GM12801 (cell line): ENCODE measurements around the gene COX6A2.

Source experiments
- CTCF ChIP-seq: IDR thresholded peaks from one replicate; pipeline ENCODE4 v1.5.1; 2011; ENCODE audit warnings: control low read depth; ENCODE audit not compliant: insufficient read length; ENCODE audit errors: extremely low read depth

COX6A2 gene

GRCh38 chr16:31466381-31466841, 38.3 kb upstream of the COX6A2 start:
- no peak for TF ChIP-seq CTCF

DNA sequence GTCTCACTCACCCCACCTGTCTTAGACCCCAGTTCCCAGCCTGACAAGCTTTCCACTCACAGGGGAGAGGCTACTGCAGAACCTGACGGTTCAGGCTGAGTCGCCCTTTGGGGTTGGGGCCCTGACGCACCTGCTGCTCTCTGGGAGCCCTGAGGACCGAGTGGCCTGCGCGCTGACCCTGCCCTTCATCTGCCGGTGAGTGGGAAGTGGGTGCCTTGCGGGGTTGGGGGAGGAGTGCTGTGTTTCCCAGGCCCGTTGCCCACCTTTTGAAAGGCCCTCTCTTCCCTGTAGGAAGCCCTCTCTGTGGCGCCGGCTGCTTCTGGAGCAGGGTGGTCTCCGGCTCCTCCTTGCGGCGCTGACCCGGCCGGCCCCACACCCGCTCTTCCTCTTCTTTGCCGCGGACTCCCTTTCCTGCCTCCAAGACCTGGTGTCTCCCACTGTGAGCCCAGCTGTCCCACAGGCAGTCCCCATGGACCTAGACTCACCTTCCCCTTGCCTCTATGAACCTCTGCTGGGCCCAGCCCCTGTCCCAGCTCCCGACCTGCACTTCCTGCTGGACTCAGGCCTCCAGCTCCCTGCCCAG, 37.7 kb upstream of the COX6A2 start:
- no peak for TF ChIP-seq CTCF

- TF ChIP-seq CTCF: no peak
Observed at GRCh38 chr16:31464781-31465260, 36.7 kb upstream of the COX6A2 start.

DNA sequence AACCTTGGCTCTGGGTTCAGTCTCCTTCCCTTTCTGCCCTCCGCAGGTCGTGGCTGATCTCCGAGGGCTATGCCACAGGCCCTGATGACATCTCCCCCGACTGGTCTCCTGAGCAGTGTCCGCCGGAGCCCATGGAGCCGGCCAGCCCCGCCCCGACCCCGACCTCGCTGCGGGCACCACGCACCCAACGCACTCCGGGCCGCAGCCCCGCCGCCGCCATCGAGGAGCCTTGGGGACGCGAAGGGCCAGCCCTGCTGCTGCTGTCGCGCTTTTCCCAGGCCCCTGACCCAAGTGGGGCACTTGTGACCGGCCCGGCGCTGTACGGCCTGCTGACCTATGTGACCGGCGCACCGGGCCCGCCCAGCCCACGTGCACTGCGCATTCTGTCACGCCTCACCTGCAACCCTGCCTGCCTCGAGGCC, 36.2 kb upstream of the COX6A2 start:
- TF ChIP-seq CTCF: no peak

DNA sequence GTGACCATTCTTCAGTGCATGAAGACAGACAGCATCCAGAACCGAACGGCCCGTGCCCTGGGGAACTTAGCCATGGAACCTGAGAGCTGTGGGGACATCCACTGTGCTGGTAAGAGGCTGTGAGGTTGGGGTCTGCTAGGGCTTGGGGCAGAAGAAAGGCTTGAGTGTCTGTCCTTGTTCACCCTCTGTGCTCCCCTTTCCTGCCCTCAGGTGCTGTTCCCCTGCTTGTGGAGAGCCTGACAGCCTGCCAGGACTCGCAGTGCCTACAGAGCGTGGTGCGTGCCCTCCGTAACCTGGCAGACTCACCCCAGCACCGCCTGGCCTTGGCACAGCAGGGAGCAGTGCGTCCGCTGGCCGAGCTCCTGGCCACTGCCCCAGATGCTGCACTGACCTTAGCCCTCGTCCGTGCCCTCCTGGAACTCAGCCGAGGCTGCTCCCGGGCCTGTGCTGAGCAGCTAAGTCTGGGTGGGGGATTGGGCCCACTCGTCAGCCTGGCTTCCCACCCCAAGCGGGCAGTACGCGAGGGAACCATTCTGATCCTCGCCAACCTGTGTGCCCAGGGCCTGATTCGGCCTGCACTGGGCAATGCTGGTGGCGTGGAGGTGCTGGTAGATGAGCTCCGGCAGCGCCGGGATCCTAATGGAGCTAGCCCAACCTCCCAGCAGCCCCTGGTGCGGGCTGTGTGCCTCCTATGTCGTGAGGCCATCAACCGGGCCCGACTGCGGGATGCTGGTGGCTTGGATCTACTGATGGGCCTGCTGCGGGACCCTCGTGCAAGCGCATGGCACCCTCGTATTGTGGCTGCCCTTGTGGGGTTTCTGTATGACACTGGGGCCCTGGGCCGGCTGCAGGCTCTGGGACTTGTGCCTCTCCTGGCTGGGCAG, 34.0 kb upstream of the COX6A2 start:
- TF ChIP-seq CTCF: no peak

DNA sequence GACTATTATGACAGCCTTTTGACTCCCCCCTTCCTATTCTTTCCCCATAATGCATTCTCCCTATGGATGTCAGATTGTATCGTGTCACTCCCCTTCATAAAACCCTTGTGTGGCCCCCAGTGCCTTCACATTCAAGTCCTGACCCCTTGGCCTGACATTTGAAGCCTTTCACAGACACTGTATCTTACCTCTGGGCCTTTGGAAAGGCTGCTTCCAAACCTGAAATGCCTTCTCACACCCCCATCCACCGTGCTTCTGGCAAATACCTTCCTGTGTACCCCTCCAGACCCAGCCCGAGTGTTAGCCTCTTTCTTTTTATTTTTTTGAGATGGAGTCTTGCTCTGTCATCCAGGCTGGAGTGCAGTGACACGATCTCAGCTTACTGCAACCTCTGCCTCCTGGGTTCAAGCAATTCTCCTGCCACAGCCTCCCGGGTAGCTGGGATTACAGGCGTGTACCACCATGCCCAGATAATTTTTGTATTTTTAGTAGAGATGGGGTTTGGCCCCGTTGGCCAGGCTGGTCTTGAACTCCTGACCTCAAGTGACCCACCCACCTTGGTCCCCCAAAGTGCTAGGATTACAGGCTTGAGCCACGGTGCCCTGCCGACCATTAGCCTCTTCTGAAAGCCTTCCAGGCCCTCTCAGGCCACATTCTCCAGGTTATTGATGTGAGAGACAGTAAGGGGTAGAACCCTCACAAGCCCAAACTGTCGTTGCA, 33.2 kb upstream of the COX6A2 start:
- TF ChIP-seq CTCF: no peak

- no peak for TF ChIP-seq CTCF
Observed at GRCh38 chr16:31460582-31461002, 32.4 kb upstream of the COX6A2 start.
